Stimulated activated CD8-positive, alpha-beta memory T cell treated with anti-CD3 and anti-CD28 coated beads, Interleukin-7, amount 100 ng/mL, for 48 hours (primary cell): ENCODE data around the gene ETFA.
"Not testable (repeated sequence)": the region's sequence is repeated elsewhere in the genome, so short reads cannot be mapped to it uniquely, and the experiment has no call there.

Experiments used
- DNase-seq, 2 donors: peaks; one replicate each; pipeline ENCODE4 v3.0.0-alpha.2; 2020; ENCODE audit warnings: low read depth in 1 of 2; ENCODE audit errors: extremely low read depth in 1 of 2

ETFA gene

GRCh38 chr15:76285241-76285825, 25.9 kb downstream of the ETFA start:
- no peak for DNase-seq

- DNase-seq: no peak
Measured at GRCh38 chr15:76282465-76282864, 28.8 kb downstream of the ETFA start.

- DNase-seq: no peak
Measured at GRCh38 chr15:76278651-76279050, 32.6 kb downstream of the ETFA start.

- no peak for DNase-seq
Measured at GRCh38 chr15:76274821-76275220, 36.4 kb downstream of the ETFA start.

- no peak for DNase-seq
Measured at GRCh38 chr15:76274226-76274625, 37.0 kb downstream of the ETFA start.

GRCh38 chr15:76270876-76271275, 40.4 kb downstream of the ETFA start:
- DNase-seq: no peak

GRCh38 chr15:76267077-76267476, 44.2 kb downstream of the ETFA start:
- DNase-seq: no peak

- DNase-seq: not testable (repeated sequence)
Measured at GRCh38 chr15:76265769-76266168, 45.5 kb downstream of the ETFA start.

GRCh38 chr15:76260246-76260938, 50.9 kb downstream of the ETFA start:
- no peak for DNase-seq

GRCh38 chr15:76259392-76259791, 51.9 kb downstream of the ETFA start:
- DNase-seq: no peak

GRCh38 chr15:76258460-76258859, 52.8 kb downstream of the ETFA start:
- DNase-seq: no peak

GRCh38 chr15:76253691-76254473, 57.4 kb downstream of the ETFA start:
- no peak for DNase-seq

GRCh38 chr15:76252249-76252648, 59.0 kb downstream of the ETFA start:
- DNase-seq: no peak

- DNase-seq: no peak
Measured at GRCh38 chr15:76251717-76252116, 59.6 kb downstream of the ETFA start.

GRCh38 chr15:76245072-76245610, 66.1 kb downstream of the ETFA start:
- no peak for DNase-seq

- no peak for DNase-seq
Measured at GRCh38 chr15:76239786-76240185, 71.5 kb downstream of the ETFA start.

- DNase-seq: no peak
Measured at GRCh38 chr15:76236350-76236749, 74.9 kb downstream of the ETFA start.

GRCh38 chr15:76235186-76235826, 76.0 kb downstream of the ETFA start:
- no peak for DNase-seq

- no peak for DNase-seq
Measured at GRCh38 chr15:76234337-76234889, 76.9 kb downstream of the ETFA start.

- DNase-seq: no peak
Measured at GRCh38 chr15:76233921-76234320, 77.3 kb downstream of the ETFA start.

GRCh38 chr15:76229266-76229665, 82.0 kb downstream of the ETFA start:
- DNase-seq: no peak
